ENCODE data around the gene AKNA.

AKNA gene

DNA sequence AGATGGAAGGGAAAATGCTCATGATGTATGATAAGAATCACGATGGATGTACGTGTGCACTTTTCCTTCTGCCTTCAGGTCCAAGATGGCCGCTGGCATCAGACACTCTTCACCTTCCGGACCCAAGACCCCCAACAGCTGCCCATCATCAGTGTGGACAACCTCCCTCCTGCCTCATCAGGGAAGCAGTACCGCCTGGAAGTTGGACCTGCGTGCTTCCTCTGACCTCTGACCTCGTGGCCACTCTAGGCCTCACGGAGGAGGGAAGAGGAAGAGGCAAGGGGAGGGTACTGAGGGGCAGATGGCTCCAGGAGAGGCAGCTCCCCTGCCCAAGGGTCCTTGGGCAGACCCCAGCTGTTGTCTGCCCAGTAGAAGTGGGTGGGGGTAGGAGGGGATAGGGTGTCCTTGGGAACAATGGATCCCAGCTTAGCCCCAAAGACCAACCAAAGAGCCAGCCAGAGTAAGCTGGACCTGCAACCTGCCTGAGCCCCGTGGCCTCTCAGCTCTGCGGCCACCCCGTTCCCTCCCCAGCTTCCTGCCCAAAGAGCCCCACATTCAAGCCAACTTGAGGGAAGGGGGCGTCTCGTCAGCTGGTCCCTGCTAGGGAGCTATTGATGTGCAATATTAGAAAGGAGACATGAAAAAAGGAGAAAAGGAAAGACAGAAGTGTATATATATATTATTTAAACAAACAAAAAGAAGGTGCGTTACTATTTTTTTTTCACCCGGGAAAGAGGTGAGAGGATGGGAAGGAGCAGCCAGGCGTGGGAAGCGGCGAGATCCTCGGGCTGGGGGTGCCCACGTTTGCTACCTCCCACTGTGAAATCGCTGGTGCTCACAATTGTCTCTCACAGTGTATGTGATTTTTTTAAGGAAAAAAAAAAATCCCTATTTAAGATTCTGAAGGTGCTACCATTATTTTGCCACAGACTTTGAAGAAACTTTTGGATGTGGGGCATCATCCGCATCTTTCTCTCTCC lies 77.0 kb downstream of the AKNA start:
- H3K36me3 ChIP-seq, result peaks cover 51% of the 10 kb centered on the region
- H3K27me3 ChIP-seq (ENCODE audit: insufficient read depth, low read depth, severe bottlenecking), result no peaks in the 10 kb centered on the region
- DNase-seq, result peak; percentile 6
- TF ChIP-seq, protein P1, sequence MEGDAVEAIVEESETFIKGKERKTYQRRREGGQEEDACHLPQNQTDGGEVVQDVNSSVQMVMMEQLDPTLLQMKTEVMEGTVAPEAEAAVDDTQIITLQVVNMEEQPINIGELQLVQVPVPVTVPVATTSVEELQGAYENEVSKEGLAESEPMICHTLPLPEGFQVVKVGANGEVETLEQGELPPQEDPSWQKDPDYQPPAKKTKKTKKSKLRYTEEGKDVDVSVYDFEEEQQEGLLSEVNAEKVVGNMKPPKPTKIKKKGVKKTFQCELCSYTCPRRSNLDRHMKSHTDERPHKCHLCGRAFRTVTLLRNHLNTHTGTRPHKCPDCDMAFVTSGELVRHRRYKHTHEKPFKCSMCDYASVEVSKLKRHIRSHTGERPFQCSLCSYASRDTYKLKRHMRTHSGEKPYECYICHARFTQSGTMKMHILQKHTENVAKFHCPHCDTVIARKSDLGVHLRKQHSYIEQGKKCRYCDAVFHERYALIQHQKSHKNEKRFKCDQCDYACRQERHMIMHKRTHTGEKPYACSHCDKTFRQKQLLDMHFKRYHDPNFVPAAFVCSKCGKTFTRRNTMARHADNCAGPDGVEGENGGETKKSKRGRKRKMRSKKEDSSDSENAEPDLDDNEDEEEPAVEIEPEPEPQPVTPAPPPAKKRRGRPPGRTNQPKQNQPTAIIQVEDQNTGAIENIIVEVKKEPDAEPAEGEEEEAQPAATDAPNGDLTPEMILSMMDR (IDR thresholded peaks at IDR 0.05; ENCODE audit: low read depth, low read length), result no peak
- H3K4me3 ChIP-seq (ENCODE audit: low read depth, low read length), result no peak overlapping the region
- H3K27ac ChIP-seq, result no peak overlapping the region
- H3K9me3 ChIP-seq (ENCODE audit: severe bottlenecking), result peaks cover 5% of the 10 kb centered on the region

DNA sequence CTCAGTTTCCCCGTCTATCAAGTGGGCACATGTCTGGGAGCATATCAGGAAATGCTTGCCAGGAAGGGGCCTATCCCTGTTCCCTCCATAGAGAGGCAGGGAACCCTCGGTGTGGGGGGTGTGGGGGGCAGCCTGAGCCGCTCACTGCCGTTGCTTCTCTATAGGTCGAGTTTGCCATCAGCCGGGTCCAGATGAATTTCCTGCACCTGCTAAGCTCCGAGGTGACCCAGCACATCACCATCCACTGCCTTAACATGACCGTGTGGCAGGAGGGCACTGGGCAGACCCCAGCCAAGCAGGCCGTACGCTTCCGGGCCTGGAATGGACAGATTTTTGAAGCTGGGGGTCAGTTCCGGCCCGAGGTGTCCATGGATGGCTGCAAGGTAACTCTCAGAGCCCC lies 78.7 kb downstream of the AKNA start:
- Histone ChIP-seq H3K27ac (no peak overlapping the region), H3K36me3 (peaks cover 62% of the 10 kb centered on the region), H3K9me3 (ENCODE audit: severe bottlenecking) (no peaks in the 10 kb centered on the region), H3K4me3 (ENCODE audit: low read depth, low read length) (no peak overlapping the region), H3K27me3 (ENCODE audit: insufficient read depth, low read depth, severe bottlenecking) (no peaks in the 10 kb centered on the region)
- TF ChIP-seq, protein P1 (IDR thresholded peaks at IDR 0.05; ENCODE audit: low read depth, low read length), result no peak
- no peak for DNase-seq

DNA sequence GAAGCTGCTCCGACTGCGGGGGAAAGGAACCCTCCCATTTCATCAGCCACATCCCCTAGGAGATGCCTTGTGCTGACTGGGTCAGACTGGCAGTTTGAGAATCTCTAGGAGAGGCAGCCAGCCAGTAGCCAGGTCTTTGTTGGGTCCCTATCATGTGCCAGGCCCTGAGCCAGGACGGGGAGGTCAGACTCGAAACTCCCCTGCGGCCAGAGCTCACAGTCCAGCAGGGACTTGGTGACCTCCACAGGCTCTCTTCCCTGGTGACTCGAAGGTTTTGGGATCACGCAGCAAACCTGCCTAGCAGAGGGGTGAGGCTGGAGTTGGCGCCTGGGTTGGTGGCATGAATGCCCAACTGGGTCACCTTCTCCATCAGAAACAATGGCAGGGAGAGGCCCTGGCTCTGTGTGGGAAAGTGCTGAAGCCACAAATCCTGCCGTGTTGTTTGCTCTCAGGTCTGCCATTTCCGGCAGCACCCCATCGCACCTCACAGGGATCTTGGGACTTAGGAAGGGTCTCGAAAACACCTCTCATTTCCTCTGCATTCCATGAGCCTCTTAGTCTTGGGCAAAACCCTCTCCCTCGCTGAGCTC lies 79.3 kb downstream of the AKNA start:
- DNase-seq, result peak; percentile 5
- Histone ChIP-seq H3K27me3 (ENCODE audit: insufficient read depth, low read depth, severe bottlenecking) (no peaks in the 10 kb centered on the region), H3K36me3 (peaks cover 67% of the 10 kb centered on the region), H3K27ac (no peak overlapping the region), H3K4me3 (ENCODE audit: low read depth, low read length) (no peak overlapping the region), H3K9me3 (ENCODE audit: severe bottlenecking) (no peaks in the 10 kb centered on the region)
- TF ChIP-seq, protein P1 (IDR thresholded peaks at IDR 0.05; ENCODE audit: low read depth, low read length), result no peak

DNA sequence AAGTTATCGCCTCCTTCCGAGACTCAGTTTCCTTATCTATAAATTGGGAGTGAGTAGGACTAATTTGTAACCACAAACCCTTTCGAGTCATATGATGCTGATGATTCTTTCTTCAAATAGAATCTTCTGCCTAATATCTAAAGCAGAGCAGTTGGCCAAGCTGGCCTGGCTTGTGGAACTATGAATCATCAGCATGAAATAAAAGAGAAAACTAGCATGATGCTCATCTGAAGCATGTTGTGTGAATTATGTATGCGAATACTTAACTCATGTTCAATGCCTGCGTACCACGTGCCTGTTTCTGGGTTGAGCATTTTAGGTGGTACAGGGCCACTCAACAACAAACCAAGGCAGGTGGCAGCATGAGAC lies 79.9 kb downstream of the AKNA start:
- Histone ChIP-seq H3K27ac (no peak overlapping the region), H3K9me3 (ENCODE audit: severe bottlenecking) (no peaks in the 10 kb centered on the region), H3K4me3 (ENCODE audit: low read depth, low read length) (no peak overlapping the region), H3K36me3 (peaks cover 67% of the 10 kb centered on the region), H3K27me3 (ENCODE audit: insufficient read depth, low read depth, severe bottlenecking) (no peaks in the 10 kb centered on the region)
- peak; percentile 2 for DNase-seq
- TF ChIP-seq, protein P1 (IDR thresholded peaks at IDR 0.05; ENCODE audit: low read depth, low read length), result no peak

DNA sequence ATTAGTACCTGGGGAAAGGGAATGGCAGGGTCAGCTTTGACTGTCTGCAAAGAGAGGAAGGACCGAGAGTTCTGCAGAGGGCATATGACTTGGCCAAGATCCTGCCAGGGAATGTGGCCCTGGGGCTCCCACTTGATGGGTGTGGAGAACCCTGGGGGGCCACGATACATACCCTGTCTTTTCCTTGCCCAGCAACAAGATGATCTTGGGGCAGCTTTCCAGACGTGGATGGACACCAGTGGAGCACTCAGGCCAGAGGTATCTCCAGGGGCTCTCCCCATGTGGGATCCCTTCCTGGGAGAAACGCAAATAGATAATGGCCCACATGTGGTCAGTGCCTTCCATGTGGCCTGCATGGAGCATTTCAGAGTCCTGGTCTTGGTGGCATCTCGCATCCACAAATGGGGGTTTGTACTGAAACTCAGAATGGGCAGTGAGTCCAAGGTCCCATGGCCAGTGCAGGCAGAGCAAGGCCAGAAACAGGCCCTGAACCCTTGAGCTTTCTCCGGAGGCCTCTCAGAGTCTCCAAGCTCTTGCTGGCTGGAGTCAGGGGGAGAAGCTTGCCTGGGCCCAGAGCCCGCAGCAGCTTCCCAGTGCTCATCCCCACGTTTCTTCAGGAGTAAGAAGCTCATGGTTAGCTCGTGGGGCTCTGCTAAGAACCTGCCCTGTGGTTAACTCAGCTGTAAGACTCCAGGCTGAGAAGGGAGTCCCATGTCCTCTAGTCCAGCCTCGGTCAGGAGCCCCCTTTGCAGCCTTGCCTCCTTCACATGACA lies 83.2 kb downstream of the AKNA start:
- no peaks in the 10 kb centered on the region for H3K9me3 ChIP-seq (ENCODE audit: severe bottlenecking)
- TF ChIP-seq, protein P1 (IDR thresholded peaks at IDR 0.05; ENCODE audit: low read depth, low read length), result no peak
- peak; percentile 6 for DNase-seq
- peaks cover 75% of the 10 kb centered on the region for H3K36me3 ChIP-seq
- no peak overlapping the region for H3K4me3 ChIP-seq (ENCODE audit: low read depth, low read length)
- H3K27me3 ChIP-seq (ENCODE audit: insufficient read depth, low read depth, severe bottlenecking), result no peaks in the 10 kb centered on the region
- peak overlapping the region; percentile 52 for H3K27ac ChIP-seq

All from WERI-Rb-1 (cell line).